Hepatocyte (in vitro differentiated cells): Measurements from ENCODE around the gene PREX1. TPM values are rescaled to one million over a fixed set of nuclear protein-coding genes. Genes with fewer than 3 reads are reported as not detected.

Experiments
- DNase-seq: peaks from one replicate; pipeline ENCODE4 v3.0.0-alpha.2; 2016; ENCODE audit warnings: low spot score
- H2AFZ ChIP-seq: fragments of 200-600 bp; sonication (generic); 2 replicates; pipeline ENCODE4 v1.6.0; 2016; ENCODE audit warnings: antibody characterized with exemption, mild to moderate bottlenecking
- H3K27ac ChIP-seq: fragments of 200-600 bp; sonication (generic); 2 replicates; pipeline ENCODE4 v1.5.1; 2016; ENCODE audit warnings: mild to moderate bottlenecking
- H3K27me3 ChIP-seq: fragments of 200-600 bp; sonication (generic); 2 replicates; pipeline ENCODE4 v1.6.1; 2016
- H3K36me3 ChIP-seq: fragments of 200-600 bp; sonication (generic); replicated peaks from 2 replicates; pipeline ENCODE4 v1.5.1; 2016; ENCODE audit warnings: low read depth; ENCODE audit not compliant: insufficient read depth
- H3K4me1 ChIP-seq: fragments of 200-600 bp; sonication (generic); 2 replicates; pipeline ENCODE4 v1.5.1; 2016; ENCODE audit warnings: mild to moderate bottlenecking, moderate library complexity; ENCODE audit not compliant: insufficient read depth
- H3K4me2 ChIP-seq: fragments of 200-600 bp; sonication (generic); 2 replicates; pipeline ENCODE4 v1.6.0; 2016
- H3K4me3 ChIP-seq: fragments of 200-600 bp; sonication (generic); 2 replicates; pipeline ENCODE4 v1.5.1; 2016; ENCODE audit warnings: mild to moderate bottlenecking
- H3K79me2 ChIP-seq: fragments of 200-600 bp; sonication (generic); 2 replicates; pipeline ENCODE4 v1.6.0; 2017; ENCODE audit warnings: mild to moderate bottlenecking
- H3K9me2 ChIP-seq: fragments of 200-600 bp; sonication (generic); replicated peaks from 2 replicates; pipeline ENCODE4 v1.6.0; 2017; ENCODE audit warnings: mild to moderate bottlenecking; ENCODE audit not compliant: insufficient read depth
- H3K9me3 ChIP-seq: fragments of 200-600 bp; sonication (generic); 2 replicates; pipeline ENCODE4 v1.5.1; 2016; ENCODE audit warnings: low read depth, mild to moderate bottlenecking
- H4K20me1 ChIP-seq: fragments of 200-600 bp; sonication (generic); 2 replicates; pipeline ENCODE4 v1.6.0; 2016; ENCODE audit warnings: mild to moderate bottlenecking; ENCODE audit not compliant: insufficient read depth, poor library complexity, severe bottlenecking
- EZH2 ChIP-seq: fragments of 200-600 bp; sonication (generic); IDR thresholded peaks from 2 replicates; pipeline ENCODE4 v1.6.1; 2016; ENCODE audit warnings: antibody characterized with exemption, mild to moderate bottlenecking, borderline replicate concordance
- EZH2phosphoT487 ChIP-seq: fragments of 200-600 bp; sonication (generic); IDR thresholded peaks from one replicate; pipeline ENCODE4 v1.6.1; 2018; ENCODE audit warnings: antibody characterized with exemption, mild to moderate bottlenecking, low read depth, moderate library complexity; ENCODE audit not compliant: unreplicated experiment, severe bottlenecking
- WGBS: methylation state at CpG from one replicate; pipeline ENCODE4 v1.1.6; 2016; ENCODE audit warnings: low lambda C conversion rate; ENCODE audit errors: missing lambda C conversion rate; 5-methylcytosine and 5-hydroxymethylcytosine counted together
- polyA plus RNA-seq: library from polyadenylated mRNA; unstranded; fragments of >200 nt; fragmentation: Nextera tagmentation; extraction: Ambion mirVana; gene quantifications from 2 replicates; pipeline ENCODE4 v1.2.1, GENCODE V29; 2016
- total RNA-seq: library from RNA; depleted of rRNA; stranded (reverse); fragments of >200 nt; gene quantifications from 2 replicates; pipeline ENCODE4 v1.2.3, GENCODE V29; 2014
- TF ChIP-seq, protein P1 (sequence below): fragments of 200-600 bp; sonication (generic); IDR thresholded peaks from 2 replicates; pipeline ENCODE4 v1.5.1; 2016; ENCODE audit warnings: antibody characterized with exemption, mild to moderate bottlenecking; ENCODE audit not compliant: poor library complexity

The PREX1 gene
- total and polyA plus RNA-seq, 2 experiments from 2014 or later, result 1.8 to 2.9 TPM

DNA sequence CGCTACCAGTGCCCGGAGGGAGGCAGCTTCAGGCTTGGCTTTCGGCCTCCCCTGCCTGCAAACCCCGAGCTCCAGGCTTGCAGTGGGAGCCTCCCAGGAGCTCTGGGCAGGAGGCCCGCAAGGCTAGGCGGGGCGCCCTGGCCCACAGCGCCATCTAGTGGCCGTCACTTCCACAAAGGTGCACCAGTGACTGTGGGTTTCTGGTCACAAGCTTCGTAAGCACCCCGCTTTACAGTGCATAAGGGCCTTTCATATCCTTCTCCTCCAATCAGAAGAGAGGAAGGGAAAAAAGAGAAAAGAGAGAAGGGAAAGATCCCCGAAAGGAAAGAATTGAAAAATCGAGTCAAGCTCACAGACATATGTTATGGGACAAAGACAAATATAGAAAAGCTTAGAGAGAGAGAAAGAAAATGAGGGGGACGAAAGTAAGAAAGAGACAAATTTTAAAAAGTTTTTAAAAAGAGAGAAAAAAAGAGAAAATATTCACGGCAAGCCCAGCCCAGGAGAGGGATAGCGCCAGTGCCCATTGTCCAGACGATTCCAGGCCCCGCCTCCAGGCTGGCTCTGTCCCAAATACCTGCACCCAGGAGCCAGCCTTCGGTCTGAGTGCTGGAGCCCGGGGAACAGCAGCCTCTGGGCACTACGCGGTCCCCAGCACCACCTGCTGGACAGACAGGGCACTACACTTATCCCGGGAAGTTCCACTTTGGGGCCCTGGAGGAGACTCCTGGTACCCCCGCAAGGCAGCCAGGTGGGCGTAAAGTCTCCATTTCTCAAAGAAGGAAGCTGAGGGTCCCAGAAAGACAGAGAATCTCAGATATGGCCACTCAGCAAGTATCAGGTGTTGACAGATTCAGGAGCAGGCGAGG, 207.1 kb downstream of the PREX1 start:
- DNase-seq, result peak; percentile 94
- no peaks in the 10 kb centered on the region for H3K9me2 ChIP-seq
- H3K4me1 ChIP-seq, result peaks cover 8% of the 10 kb centered on the region
- H3K4me2 ChIP-seq, result peak overlapping the region; percentile 83
- no peak overlapping the region for H3K27ac ChIP-seq
- no peaks in the 10 kb centered on the region for H3K79me2 ChIP-seq
- no peaks in the 10 kb centered on the region for H4K20me1 ChIP-seq
- H3K27me3 ChIP-seq, result no peaks in the 10 kb centered on the region
- TF ChIP-seq EZH2, result no peak
- TF ChIP-seq, protein P1, sequence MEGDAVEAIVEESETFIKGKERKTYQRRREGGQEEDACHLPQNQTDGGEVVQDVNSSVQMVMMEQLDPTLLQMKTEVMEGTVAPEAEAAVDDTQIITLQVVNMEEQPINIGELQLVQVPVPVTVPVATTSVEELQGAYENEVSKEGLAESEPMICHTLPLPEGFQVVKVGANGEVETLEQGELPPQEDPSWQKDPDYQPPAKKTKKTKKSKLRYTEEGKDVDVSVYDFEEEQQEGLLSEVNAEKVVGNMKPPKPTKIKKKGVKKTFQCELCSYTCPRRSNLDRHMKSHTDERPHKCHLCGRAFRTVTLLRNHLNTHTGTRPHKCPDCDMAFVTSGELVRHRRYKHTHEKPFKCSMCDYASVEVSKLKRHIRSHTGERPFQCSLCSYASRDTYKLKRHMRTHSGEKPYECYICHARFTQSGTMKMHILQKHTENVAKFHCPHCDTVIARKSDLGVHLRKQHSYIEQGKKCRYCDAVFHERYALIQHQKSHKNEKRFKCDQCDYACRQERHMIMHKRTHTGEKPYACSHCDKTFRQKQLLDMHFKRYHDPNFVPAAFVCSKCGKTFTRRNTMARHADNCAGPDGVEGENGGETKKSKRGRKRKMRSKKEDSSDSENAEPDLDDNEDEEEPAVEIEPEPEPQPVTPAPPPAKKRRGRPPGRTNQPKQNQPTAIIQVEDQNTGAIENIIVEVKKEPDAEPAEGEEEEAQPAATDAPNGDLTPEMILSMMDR, result peak; percentile 94
- TF ChIP-seq EZH2phosphoT487, result no peak
- no peaks in the 10 kb centered on the region for H3K9me3 ChIP-seq
- H2AFZ ChIP-seq, result peak overlapping the region; percentile 31
- peak overlapping the region; percentile 15 for H3K4me3 ChIP-seq
- no peaks in the 10 kb centered on the region for H3K36me3 ChIP-seq
- WGBS, result 9% methylated on average over 26 of the region's 26 CpGs

- no peak for DNase-seq
- Histone ChIP-seq H3K9me2 (no peaks in the 10 kb centered on the region), H3K4me3 (no peak overlapping the region), H2AFZ (no peak overlapping the region), H3K4me1 (peaks cover 8% of the 10 kb centered on the region), H3K79me2 (no peaks in the 10 kb centered on the region), H3K36me3 (no peaks in the 10 kb centered on the region), H4K20me1 (no peaks in the 10 kb centered on the region), H3K4me2 (no peak overlapping the region), H3K27me3 (no peaks in the 10 kb centered on the region), H3K9me3 (no peaks in the 10 kb centered on the region), H3K27ac (no peak overlapping the region)
- no peak for TF ChIP-seq EZH2
- TF ChIP-seq EZH2phosphoT487, result no peak
- TF ChIP-seq, protein P1, result no peak
- 65% methylated on average over 8 of the region's 8 CpGs for WGBS
Observed at GRCh38 chr20:48620154-48620506, 207.7 kb downstream of the PREX1 start.

- peak; percentile 41 for DNase-seq
- peaks cover 8% of the 10 kb centered on the region for H3K4me1 ChIP-seq
- H4K20me1 ChIP-seq, result no peaks in the 10 kb centered on the region
- no peaks in the 10 kb centered on the region for H3K79me2 ChIP-seq
- H3K9me2 ChIP-seq, result no peaks in the 10 kb centered on the region
- no peaks in the 10 kb centered on the region for H3K36me3 ChIP-seq
- no peaks in the 10 kb centered on the region for H3K27me3 ChIP-seq
- H3K9me3 ChIP-seq, result no peaks in the 10 kb centered on the region
- no peak overlapping the region for H3K27ac ChIP-seq
- H3K4me2 ChIP-seq, result no peak overlapping the region
- TF ChIP-seq, protein P1, result no peak
- no peak for TF ChIP-seq EZH2phosphoT487
- no peak for TF ChIP-seq EZH2
- no peak overlapping the region for H2AFZ ChIP-seq
- WGBS, result 60% methylated on average over 17 of the region's 17 CpGs
- no peak overlapping the region for H3K4me3 ChIP-seq
Observed at GRCh38 chr20:48619126-48620101, 208.4 kb downstream of the PREX1 start.
